Fibroblast of villous mesenchyme (primary cell): Measurements from ENCODE around the gene DUSP7. TPM values are rescaled to one million over a fixed set of nuclear protein-coding genes. Genes with fewer than 3 reads are reported as not detected.

Experiments
- DNase-seq: peaks from one replicate; pipeline ENCODE4 v3.0.0-alpha.2; 2010; ENCODE audit warnings: low read depth
- H3K4me3 ChIP-seq: 2 replicates; pipeline ENCODE4 v1.5.1; 2011; ENCODE audit warnings: low read depth, mild to moderate bottlenecking, low read length
- total RNA-seq: library from RNA; depleted of rRNA; stranded (reverse); fragments of >200 nt; gene quantifications from 2 replicates; pipeline ENCODE4 v1.2.3, GENCODE V29; 2012
- TF ChIP-seq, protein P1 (sequence below): IDR thresholded peaks from 2 replicates; pipeline ENCODE4 v1.5.1; 2012; ENCODE audit warnings: low read depth, mild to moderate bottlenecking, low read length; ENCODE audit not compliant: insufficient read depth

The DUSP7 gene
- total RNA-seq, 1 donor, result 21.2 TPM

DNA sequence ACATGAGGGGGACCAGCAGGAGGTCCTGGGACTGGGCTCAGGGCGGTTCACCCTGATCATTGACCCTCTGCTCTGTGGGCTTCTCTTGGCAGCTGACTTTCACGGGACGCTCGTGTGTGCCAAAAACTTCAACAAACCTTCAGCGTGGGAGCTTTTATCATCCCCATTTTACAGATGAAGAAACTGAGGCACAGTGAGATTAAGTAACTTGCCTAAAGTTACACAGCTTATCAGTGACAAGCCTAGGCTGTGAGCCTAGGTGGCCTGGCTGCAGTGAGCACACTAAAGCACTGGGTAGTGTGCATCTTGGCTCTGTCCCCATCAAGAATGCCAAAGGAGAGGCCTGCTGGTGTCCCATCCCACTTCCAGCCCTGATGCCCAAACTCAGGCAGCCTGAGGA, 23.6 kb upstream of the DUSP7 start:
- DNase-seq, result no peak
- no peak overlapping the region for H3K4me3 ChIP-seq
- TF ChIP-seq, protein P1, sequence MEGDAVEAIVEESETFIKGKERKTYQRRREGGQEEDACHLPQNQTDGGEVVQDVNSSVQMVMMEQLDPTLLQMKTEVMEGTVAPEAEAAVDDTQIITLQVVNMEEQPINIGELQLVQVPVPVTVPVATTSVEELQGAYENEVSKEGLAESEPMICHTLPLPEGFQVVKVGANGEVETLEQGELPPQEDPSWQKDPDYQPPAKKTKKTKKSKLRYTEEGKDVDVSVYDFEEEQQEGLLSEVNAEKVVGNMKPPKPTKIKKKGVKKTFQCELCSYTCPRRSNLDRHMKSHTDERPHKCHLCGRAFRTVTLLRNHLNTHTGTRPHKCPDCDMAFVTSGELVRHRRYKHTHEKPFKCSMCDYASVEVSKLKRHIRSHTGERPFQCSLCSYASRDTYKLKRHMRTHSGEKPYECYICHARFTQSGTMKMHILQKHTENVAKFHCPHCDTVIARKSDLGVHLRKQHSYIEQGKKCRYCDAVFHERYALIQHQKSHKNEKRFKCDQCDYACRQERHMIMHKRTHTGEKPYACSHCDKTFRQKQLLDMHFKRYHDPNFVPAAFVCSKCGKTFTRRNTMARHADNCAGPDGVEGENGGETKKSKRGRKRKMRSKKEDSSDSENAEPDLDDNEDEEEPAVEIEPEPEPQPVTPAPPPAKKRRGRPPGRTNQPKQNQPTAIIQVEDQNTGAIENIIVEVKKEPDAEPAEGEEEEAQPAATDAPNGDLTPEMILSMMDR, result no peak

DNA sequence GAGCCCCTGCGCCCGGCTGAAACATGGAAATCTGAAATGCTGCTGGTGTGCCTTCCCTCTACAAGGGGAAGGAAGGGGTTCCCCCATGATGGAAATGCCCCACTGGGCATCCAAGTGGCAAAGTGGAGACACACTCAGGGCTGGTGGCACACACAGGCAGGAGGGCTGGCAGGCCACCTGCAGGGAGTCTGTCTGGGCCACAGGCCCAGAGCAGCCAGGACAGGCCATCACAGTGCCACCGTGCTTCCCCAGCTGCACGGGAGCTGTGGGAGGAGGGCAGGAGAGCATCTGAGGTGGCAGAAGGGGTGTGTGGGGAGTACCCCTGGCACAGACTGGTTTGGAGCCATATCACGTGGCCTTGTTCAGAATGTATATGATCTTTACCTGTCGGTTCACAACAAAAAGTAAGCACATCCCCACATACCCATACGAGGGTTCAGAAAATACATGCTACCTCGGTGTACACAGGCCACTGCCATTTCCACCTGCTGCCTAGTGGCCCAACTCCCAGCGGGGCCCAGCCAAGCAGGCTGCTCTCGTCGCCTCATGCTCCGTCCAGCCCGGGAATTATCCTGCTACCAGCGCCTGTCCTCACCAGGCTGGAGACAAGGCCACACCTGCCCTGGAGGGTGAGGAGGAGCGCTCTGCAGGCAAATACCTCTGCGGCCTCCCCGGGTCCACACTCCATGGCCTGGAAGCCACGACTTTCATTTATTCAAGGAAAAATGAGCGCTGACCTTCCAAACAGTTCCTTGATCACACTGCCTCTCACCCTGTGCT, 22.6 kb upstream of the DUSP7 start:
- TF ChIP-seq, protein P1, result no peak
- no peak for DNase-seq
- no peak overlapping the region for H3K4me3 ChIP-seq

DNA sequence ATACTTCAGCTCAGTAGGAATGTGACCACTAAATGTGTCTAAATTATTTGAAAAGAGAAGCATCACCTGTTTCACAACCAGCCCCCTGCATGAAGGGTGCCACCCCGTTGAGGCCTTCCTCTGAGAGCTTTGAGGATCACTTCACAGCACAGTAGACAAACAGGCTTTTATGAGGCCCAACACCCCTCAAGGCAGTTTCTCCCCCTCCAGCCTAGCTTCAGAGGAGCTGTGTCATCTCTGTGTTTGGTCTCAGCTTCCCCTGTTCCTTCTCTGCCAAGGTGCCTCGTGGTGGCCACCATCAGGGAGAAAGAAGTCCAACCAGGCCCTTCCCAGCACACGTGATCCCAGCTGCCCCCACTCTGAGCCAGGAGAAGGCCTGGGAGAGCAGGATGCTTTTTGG, 21.6 kb upstream of the DUSP7 start:
- no peak overlapping the region for H3K4me3 ChIP-seq
- TF ChIP-seq, protein P1, result no peak
- no peak for DNase-seq

DNA sequence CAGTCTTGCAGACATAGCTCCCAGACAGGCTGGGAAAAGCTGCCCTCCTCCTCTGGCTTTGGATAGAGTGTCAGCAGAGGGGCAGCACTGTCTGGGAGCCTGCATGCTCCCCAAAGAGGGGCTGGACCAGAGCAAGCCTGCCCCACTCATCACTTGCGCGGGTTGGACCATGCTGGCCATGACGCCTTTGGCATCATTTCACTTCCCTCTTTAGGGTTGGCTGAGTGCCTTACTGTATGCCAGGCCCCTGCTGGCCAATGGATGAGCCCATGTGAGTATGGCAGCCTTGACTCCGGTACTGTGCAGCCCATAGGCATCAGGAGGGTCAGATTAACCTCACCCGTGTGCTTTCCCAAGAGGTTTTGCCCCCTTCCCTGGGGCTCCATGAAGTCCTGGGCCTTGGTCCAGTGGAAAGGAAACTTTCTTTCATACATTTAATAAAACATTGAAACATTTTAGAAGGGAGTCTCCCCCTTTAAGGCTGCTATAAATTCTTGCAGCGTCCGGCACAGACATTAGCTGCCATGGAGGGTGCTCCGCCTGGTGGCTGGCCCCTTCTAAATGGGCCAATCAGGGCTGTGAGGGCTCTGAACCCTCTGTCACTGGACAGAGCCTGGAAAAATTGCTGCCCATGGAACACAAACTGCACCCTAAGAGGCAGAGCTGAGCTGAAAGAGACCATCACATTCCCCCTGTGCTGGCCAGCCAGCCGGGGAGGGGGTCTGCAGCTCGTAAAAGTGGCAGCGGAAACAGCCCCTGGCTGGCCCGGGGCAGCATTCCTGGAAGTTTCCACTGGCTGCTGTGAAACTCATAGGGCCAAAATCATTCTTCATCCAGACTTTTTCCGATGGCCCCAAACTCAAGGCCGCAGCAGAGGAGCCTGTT, 20.8 kb upstream of the DUSP7 start:
- no peak overlapping the region for H3K4me3 ChIP-seq
- DNase-seq, result no peak
- TF ChIP-seq, protein P1, result peak; percentile 38

DNA sequence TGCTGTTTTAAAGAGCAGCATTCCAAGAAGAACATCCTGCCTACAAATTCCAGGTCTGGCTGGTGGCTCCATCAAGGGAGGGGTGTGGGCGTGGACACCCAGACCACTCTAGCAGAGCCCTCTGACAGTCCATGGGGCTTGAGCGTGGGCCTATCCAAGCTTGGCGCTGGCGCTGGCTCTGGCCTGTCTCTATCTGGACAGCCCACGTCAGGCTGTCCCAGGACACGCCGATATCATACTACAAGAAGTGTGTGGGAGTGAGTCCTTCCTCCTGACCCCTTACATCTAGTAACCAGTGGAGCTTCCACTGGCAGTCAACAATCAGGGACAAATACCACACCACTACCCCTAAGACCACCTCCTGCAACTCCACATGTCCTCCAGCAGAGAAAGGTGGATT, 17.1 kb upstream of the DUSP7 start:
- TF ChIP-seq, protein P1, result no peak
- no peak overlapping the region for H3K4me3 ChIP-seq
- DNase-seq, result no peak

DNA sequence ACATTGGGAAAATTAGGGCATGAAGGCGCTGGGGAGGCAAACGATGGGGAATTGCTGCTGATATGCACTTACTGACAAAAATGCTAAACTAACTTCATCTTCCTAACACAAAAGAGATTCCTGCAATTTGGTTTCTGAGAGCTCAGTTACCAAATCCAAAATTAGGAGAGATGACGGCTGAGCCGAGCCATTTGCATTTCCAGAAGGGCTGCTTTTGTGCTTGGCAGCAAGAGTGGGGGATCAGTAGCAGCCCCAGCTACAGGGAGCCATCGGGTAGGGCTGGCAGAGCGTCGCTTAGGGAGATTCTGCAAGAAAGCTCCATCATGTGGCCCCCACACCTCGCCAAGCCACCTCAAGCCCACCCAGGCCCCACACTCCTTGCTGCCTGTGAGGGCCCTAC, 16.1 kb upstream of the DUSP7 start:
- TF ChIP-seq, protein P1, result no peak
- H3K4me3 ChIP-seq, result no peak overlapping the region
- no peak for DNase-seq
